HG02763 (cell line): ENCODE results near the gene ISM1.

Source experiments
- ATAC-seq: cut with Tn5 transposase; IDR thresholded peaks from one replicate; pipeline ENCODE4 v1.9.1; 2021; ENCODE audit warnings: mild to moderate bottlenecking, moderate library complexity; ENCODE audit not compliant: unreplicated experiment

The ISM1 gene

DNA sequence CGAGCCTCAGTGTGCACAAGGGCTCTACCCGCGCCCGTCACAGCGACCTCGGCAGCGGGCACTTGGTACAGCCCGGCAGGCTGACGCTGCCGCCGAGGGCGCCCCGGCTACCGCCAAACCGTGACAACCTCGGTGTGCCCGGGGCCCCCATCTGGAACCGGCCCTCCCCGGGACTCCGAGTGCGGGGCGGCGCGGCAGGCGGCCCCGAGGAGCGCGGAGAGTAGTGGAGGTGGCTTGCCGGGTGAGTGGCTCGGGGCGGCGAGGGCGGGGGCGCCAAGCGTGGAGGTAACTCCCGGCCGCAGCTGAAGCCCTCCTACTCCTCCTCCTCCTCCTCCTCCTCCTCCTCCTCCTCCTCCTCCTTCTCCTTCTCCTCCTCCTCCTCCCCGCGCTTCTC lies at the start of gene ISM1:
Gene ISM1 (plus strand): TSS at position 371 of the 394 bp plus-strand sequence. CDS start 503 bp downstream, outside the sequence.
- ATAC-seq = no peak

DNA sequence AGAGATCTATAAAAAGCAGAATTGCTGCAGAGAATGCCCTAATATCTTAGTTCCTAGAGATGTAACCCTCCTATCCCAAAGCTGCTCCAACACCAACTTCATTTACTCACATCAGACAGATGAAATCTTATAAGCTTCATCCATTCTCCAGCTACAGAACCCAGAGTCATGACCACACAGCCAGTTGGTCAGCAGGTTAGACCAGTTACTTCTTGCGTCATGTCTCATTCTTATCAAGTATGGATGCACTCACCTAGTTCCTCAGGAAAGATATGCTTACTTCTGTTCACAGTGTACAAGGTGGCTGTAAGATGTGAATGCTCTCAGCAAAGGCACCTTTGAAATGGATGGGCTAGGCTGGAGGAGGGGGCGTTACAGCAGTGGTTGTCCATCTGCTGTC lies 47.9 kb upstream of the ISM1 start:
- ATAC-seq = no peak

DNA sequence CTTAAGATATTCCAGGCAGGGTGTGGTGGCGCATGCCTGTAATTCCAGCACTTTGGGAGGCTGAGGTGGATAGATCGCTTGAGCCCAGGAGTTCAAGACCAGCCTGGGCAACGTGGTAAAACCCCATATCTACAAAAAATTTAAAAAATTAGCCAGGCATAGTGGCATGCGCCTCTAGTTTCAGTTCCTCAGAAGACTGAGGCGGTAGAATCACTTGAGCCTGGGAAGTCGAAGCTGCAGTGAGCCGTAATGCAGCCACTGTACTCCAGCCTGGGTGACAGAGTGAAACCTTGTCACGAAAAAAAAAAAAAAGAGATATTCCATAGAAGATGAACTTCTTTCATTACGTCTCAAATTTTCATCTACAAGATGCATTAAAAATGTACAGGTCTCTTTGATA lies 46.7 kb upstream of the ISM1 start:
- ATAC-seq = no peak

DNA sequence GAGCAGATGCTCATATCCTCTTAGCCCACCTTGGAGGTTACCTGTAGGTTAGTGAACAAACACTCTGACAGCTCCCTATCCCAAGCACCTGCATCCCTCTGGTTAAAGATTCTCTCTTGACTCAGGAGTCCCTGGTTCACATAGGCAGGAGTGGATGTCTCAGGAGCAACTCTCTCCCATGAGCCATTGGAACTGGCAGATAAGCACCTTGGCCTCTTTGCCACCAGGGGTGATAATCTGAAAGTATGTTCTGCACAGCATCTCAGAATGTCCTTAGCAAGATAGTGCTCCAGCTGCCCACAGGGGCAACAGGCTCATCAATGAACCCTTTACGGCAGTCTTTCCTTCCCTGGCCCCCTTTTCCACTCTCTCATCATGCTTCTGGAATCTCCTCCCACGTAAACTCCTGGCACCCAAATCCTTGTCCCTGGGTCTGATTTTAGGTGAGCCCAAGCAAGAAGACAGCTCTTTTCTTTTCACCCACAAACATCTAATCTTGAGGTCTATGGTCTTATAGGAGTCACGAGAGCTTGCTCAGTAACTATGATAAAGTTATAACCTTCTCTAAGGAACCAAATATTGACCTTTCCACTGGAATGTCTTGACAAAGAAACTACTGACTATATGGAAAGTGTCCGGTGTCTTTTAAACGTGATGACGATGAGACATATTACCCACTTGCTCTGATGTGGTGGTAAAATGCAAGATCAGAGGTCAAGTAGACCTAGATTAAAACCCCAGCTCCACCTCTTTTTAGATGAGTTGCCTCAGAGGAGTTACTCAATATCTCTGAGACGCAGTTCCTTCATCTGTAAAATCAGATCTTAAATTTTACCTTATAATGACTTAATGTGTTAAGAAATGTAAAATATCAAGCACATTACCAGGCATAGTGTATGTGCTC lies 39.8 kb upstream of the ISM1 start:
- no peak for ATAC-seq

DNA sequence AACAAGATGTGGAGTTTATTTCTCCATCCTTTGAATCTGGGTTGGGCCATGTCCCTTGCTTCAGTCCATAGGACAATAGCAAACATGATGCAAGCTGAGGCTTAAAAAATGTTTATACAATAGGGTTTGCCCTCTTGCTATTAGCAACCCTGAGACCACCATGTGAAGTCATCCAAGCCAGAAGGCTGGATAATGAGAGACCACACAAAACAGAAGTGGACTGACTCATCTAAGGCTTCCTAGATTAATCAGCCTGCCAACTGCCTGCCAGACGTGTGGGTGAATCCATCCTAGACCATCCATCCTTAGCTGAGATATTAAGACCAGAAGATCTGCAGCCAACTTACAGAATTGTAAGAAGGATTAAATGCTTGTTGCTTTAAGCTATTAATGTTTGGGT lies 38.1 kb upstream of the ISM1 start:
- ATAC-seq = no peak

DNA sequence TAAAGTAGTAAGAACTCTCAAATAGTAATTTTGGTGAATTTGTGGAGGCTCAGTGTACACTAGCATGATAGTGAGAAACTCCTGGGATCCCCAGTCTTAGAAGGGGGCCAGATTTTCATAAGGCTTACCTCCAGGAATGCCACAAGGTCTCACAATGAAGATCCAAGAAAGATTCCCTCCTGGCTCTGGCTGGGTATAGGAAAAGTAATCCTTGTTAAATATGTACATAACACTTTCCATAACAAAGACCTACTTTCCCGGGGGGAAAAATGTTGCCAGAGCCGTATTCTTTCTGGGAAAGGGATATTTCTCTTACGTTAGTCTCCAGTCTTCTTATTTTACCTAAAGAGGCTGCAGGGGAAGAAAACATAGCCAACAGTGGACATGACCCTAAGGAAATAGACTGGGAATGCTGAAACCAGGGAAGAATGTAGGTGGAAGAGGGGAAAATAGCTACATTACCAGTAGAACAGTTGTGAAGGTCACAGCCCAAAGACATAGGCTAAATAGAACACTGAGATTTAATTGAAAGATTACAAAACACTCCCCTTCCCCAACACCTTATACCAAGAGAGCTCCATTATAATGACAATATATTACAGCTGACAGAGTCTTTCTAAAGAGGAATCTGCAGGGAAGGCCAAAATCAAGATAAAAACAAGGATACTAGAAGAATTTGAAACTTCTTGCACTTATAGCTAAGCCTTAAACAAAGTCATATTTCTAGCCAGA lies 34.9 kb upstream of the ISM1 start:
- ATAC-seq = no peak

DNA sequence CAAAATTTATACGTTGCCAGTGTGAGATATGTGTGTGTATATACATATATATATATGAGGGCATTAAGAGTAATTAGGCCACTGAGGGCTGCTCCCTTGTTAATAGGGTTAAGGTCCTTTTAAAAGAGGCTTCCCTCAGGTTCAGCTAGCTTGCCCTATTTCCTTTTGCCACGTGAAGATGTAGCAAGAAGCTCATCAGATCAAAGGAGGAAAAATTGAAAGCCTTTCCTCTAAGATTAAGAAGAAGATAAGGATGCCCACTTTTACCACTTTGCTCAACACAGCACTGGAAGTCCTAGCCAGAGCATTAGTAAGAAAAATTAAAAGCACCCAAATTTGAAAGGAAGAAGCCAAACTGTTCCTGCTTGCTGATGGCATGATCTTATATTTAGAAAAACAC lies 33.2 kb upstream of the ISM1 start:
- ATAC-seq = no peak

DNA sequence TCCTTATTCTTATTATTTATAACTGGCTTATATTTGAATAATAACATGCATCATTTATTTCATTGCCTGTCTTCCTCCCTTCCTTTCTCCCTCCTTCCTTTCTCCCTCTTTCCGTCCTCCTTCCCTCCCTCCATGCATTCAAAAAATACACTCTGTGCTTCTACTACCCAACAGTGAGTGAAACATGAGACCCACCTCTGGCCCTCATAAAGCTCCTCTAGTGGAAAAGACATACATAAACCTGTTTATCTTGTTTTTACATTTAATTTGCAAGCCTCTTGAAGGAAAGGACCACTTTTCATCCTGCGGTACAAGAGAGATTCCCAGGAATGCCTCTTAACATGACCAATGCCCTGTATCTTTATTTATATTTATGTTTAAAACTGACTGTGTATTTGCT lies 21.8 kb upstream of the ISM1 start:
- no peak for ATAC-seq

DNA sequence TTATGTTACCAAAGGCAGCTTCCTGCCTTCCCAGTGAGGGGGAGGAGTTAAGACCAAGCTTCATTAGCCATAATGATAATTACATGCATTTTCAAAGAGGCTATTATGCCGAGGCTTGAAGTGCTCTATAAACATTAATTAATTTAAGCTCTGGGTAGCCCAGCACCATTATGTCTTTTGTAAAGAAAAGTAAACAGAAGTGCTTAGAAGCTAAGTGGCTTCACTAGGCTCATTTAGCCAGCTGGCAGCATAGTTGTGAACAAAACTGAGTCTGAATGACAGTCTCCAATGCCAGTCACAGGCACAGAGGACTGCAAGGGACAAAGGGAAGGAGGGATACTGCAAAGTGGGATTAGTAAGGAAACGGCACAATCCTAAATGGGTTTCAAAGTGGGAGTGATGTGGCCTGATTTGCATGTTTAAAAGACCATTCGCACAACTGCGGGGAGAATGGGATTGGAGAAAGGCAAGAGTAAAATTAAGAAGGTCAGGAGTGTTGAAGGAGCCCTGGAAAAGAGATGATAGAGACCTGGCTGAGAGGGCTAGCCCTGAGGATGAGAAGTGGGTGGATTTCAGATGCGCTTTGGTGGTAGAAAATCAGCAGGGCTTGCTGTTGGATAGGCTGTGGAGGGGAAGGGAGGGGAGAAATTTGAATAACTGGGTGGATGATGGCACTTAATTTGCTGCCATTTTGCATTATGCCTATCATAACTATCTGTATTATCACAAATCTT lies 20.1 kb upstream of the ISM1 start:
- no peak for ATAC-seq

DNA sequence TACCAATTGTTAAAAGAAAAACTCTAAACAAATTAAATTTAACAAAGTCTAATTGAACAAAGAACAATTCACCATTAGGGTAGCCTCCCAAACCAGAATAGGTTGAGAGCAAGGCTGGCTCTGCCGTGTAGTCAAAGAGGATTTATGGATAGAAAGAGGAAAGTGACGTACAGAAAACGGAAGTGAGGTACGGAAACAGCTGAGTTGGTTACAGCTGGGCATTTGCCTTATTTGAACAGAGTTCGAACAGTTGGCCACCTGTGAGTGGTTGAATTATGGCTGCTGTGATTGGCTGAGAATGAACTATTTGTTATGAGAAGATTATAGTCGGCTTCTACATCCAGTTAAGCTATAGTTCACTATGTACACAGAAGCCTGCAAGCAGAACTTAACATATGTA lies 18.5 kb upstream of the ISM1 start:
- no peak for ATAC-seq

DNA sequence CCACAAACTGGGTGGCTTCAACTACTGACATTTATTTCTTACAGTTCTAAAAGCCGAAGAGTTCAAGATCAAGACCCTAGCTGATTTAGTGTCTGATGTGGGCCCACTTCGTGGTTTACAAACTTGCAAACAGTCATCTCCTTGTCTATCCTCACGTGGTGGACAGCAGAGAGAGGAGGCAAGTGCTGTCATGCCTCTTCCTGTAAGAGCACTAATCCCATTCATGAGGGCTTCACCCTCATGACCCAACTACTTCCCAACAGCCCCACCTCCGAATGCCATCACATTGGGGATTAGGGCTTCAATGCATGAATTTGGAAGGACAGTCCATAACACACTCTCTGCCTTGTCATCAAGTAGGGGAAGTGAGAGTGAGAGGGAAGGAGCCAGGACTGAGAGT lies 15.6 kb upstream of the ISM1 start:
- ATAC-seq = no peak

DNA sequence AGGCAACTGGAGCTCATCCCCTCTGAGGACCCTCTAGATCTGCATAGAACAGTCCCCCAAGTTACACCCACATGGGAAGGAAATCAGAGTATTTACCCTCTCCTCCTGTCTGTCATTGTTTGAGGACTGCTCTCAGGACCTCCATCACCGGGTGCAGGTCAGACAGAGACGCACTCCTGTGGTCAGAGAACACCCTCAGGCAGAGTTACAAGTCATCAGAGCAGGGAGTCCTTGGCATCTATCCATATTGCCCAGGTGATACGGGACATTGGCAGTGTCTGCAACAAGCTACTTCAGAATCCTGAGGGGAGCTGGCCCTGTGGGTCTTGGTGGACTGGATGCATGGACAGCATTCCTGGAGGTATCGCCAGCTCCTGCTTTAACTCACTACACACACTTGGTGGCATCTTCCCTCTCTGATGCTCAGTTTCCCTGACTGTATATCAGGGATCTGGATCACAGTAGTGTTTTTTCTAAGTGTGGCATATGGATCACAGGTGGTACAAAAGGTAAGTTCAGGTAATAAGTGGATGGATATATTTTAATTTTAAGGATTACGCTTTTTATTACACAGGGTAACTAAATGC lies 15.1 kb upstream of the ISM1 start:
- ATAC-seq = no peak

DNA sequence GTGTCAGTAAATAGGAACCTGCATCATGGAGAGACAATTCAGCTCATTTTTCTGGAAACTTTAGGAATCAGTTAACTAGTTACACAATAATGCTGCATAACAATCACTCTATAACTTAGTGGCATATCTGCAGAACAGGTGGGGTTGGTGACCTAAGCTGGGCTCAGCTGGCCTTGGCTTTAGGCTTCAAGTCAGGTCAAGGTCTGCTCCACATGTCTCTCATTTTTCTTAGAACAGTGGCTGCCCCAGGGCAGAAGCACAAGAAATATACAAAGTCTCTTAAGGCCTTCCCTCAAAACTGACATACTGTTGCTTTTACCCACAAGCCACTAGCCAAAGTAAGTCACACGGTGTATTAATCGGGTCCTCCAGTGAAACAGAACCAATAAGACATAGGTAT lies 14.1 kb upstream of the ISM1 start:
- no peak for ATAC-seq

DNA sequence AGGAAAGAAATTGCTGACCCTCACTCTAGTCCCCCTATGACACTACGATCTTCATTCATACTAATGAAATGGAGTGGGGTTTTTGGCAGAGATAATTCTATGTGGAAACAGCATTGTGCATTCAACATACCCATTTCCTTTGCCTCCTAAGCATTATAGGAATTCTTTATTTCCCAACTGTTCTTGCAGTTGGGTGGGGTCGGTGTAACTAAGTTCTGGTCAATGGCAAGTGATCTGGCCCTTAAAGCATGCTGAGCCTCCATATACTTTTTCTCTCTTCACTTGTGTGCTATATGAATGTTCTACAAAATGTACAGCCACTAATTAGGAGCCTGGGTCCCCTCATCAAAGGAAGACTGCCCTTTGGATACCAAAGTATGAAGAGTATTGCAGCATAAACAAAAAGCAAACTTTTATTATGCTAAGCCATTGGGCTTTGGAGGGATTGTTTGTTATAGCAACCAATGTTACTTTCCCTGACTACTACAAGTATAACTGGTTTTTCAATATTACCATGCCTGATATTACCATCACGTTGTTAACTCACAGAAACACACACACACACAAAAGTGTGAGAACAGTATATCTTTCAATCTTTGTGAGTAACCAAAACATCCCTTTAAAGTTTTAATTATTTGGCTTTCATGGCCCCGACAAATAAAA lies 9.0 kb upstream of the ISM1 start:
- ATAC-seq = no peak

DNA sequence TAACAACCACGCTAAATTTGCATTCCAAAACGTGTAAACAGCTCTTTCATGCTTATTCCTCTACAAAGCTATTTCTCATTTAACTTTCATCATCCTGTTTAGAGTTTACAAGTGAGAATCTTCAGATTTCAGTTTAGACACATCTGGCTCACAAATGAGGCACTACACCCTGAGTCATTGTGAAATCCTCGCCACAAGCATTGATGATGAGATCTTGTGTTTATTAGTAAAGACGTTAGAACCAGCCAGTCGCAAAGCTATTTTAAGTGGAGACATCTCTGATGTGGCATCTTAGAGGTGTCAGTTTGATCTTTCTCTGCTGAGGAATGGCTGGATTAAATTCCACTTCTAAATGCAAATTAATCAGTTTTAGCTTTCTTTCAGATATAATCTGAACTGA lies 8.3 kb upstream of the ISM1 start:
- no peak for ATAC-seq

DNA sequence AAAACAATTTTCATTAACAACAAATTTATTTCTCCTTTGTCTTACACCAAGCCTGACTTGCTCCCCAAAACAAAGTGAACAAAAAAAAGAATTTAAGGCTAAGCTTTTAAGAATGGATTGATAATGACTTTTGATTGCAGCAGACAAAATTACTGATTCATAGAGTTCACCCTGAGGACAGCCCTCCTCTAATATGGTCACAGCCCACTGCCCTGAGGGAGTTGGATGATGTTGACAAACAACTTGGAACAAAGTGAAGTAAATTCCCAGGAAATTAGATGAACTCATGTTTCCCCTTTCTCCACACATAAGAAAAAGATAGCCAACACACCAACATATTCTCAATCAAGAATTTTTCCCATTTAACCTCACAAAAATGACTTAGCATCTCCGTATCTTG lies 7.7 kb upstream of the ISM1 start:
- ATAC-seq = no peak

DNA sequence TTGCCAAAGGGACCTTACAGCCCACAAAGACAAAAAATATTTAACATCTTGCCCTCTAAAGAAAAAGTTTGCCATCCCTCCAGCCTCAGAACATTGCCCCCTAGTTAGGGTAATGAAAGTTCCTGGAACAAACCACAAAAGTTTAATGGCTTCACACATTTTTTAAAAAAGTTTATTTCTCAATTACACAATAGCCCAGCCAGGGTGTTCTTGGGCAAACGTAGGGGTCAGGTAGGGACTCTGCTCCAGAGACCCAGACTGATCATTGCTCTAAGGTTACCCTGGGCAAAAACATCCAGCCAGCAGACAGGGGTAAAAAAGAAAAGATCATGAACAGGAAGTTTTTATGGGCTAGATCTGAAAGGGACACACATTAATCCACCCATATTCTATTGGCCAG lies 4.5 kb upstream of the ISM1 start:
- no peak for ATAC-seq

DNA sequence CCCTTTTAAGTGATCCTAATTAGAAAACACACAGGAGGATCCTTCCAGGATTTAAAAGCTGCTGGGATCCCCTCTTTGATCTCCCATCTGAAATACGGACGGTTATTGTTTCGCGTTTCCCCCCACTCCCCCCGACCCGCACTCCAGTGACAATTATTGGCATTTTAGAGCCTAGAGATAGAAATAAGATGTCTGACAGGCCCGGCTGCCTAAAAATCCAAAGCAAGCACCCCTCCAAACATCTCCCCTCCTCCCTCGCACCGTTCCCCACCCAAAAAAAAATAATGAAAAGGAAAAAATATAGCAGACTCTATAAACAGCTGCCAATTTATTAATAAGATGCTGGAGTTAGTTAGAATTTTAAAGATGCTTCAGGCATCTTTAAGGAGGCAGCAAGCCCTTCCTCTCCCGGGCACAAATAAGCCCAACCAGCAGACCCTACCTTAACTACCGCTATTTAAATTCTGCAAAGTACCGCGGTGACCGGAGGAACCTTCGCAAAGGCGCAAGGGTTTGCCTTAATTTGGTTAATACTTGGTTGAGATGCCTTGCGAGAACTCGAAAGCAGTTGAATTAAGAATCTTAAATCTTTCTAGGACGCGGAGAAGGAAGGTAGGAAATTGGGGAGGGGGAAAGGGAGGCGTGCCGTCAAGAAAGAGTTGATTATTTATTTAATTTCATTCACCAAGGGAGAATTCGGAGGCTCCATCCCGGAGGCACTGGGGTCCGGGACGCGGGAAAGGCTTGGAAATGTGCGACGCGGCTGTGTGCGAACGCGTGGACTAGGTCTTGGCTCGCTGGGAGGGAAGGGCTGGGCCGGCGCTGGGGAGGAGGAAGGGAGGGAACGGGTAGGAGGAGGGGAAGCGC lies 1.5 kb upstream of the ISM1 start:
- ATAC-seq = no peak

DNA sequence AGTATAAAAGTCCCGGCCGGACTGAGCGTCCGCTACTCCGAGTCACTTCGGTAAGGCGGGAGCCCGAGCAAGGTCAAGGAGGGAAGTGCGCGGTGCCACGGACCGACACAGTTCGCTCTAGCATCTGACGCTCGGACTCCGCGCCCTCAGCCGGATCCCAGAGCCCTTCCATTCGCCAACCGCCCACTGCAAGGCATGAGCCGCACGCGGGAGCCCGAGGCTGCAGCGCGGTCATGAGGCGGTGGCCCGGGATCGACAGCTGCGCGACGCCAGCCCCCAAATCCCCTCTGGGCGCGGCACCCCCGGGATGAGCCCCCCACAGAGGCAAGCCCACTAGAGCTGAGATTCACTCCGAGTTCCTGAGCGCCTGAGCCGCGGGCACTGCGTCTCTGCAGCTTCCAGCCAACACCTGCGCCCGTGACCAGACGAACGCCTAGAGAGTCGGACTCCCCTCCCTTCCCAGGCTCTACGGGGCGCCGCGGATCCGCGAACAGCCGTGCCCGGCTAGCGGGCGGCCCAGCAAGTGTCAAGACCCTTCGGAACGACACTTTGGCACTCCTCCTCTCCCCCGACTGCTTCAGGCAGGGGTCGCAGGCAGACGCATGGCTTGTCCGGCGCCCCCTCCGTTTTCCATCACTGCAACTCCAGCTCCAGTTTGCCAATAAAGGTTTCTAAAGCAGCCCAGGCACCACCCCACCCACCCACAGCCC lies 725 bp upstream of the ISM1 start:
- no peak for ATAC-seq
